BE2C (cell line): ENCODE results near the gene CLCNKB.

ENCODE experiments used
- DNase-seq: peaks from one replicate; pipeline ENCODE4 v3.0.0-alpha.2; 2020
- H3K27me3 ChIP-seq: fragments of 250-450 bp; sonication (Bioruptor Pico); 2 replicates; pipeline ENCODE4 v1.5.1; 2020; ENCODE audit warnings: mild to moderate bottlenecking
- H3K36me3 ChIP-seq: fragments of 250-450 bp; sonication (Bioruptor Pico); 2 replicates; pipeline ENCODE4 v1.5.1; 2020; ENCODE audit warnings: mild to moderate bottlenecking
- H3K4me1 ChIP-seq: fragments of 250-450 bp; sonication (Bioruptor Pico); 2 replicates; pipeline ENCODE4 v1.5.1; 2020
- H3K4me3 ChIP-seq: 2 replicates; pipeline ENCODE4 v1.5.1; 2011; ENCODE audit warnings: low read depth, low read length
- H3K9me3 ChIP-seq: fragments of 250-450 bp; sonication (Bioruptor Pico); 2 replicates; pipeline ENCODE4 v1.5.1; 2020
- CTCF ChIP-seq: IDR thresholded peaks from 2 replicates; pipeline ENCODE4 v1.5.1; 2012; ENCODE audit warnings: mild to moderate bottlenecking, low read depth, low read length

Gene CLCNKB

GRCh38 chr1:16092097-16092922 is 48.7 kb downstream of the CLCNKB start:
- no peaks in the 10 kb centered on the region for H3K9me3 ChIP-seq
- no peaks in the 10 kb centered on the region for H3K36me3 ChIP-seq
- no peak for DNase-seq
- H3K27me3 ChIP-seq, result no peaks in the 10 kb centered on the region
- TF ChIP-seq CTCF, result no peak
- no peaks in the 10 kb centered on the region for H3K4me1 ChIP-seq
- H3K4me3 ChIP-seq, result no peak overlapping the region

GRCh38 chr1:16092923-16093511 is 49.4 kb downstream of the CLCNKB start:
- no peak for DNase-seq
- no peak overlapping the region for H3K4me3 ChIP-seq
- no peaks in the 10 kb centered on the region for H3K36me3 ChIP-seq
- no peaks in the 10 kb centered on the region for H3K9me3 ChIP-seq
- H3K4me1 ChIP-seq, result no peaks in the 10 kb centered on the region
- no peaks in the 10 kb centered on the region for H3K27me3 ChIP-seq
- no peak for TF ChIP-seq CTCF

GRCh38 chr1:16093611-16094010 is 50.0 kb downstream of the CLCNKB start:
- Histone ChIP-seq H3K36me3 (no peaks in the 10 kb centered on the region), H3K4me3 (no peak overlapping the region), H3K9me3 (no peaks in the 10 kb centered on the region), H3K4me1 (no peaks in the 10 kb centered on the region), H3K27me3 (no peaks in the 10 kb centered on the region)
- DNase-seq, result no peak
- TF ChIP-seq CTCF, result no peak

GRCh38 chr1:16094453-16095158 is 51.0 kb downstream of the CLCNKB start:
- no peak for TF ChIP-seq CTCF

GRCh38 chr1:16095447-16095846 is 51.9 kb downstream of the CLCNKB start:
- H3K4me1 ChIP-seq, result no peaks in the 10 kb centered on the region
- TF ChIP-seq CTCF, result no peak
- H3K36me3 ChIP-seq, result no peaks in the 10 kb centered on the region
- DNase-seq, result no peak
- H3K27me3 ChIP-seq, result no peaks in the 10 kb centered on the region
- H3K4me3 ChIP-seq, result no peak overlapping the region
- no peaks in the 10 kb centered on the region for H3K9me3 ChIP-seq

More at GRCh38 chr1:16094453-16095158, 51.0 kb downstream of the CLCNKB start:
- Histone ChIP-seq H3K36me3 (no peaks in the 10 kb centered on the region), H3K4me3 (no peak overlapping the region), H3K9me3 (no peaks in the 10 kb centered on the region), H3K4me1 (no peaks in the 10 kb centered on the region), H3K27me3 (no peaks in the 10 kb centered on the region)
- no peak for DNase-seq
